Osteoblast (primary cell): Measurements from ENCODE around the gene ADAM22. TPM values are rescaled to one million over a fixed set of nuclear protein-coding genes. Genes with fewer than 3 reads are reported as not detected.

ENCODE experiments used
- DNase-seq: peaks from one replicate; pipeline ENCODE4 v3.0.0; 2011; ENCODE audit warnings: low spot score, mixed read lengths; ENCODE audit not compliant: insufficient read length; ENCODE audit errors: missing footprints
- H2AFZ ChIP-seq: 2 replicates; pipeline ENCODE4 v1.6.0; 2011; ENCODE audit warnings: mild to moderate bottlenecking, low read length
- H3K27ac ChIP-seq: 2 replicates; pipeline ENCODE4 v1.5.1; 2011; ENCODE audit warnings: mild to moderate bottlenecking, low read depth, low read length, moderate library complexity
- H3K27me3 ChIP-seq: 2 replicates; pipeline ENCODE4 v1.6.0; 2012; ENCODE audit warnings: mild to moderate bottlenecking, control low read depth, inconsistent platforms, low read length, moderate library complexity; ENCODE audit not compliant: insufficient read depth
- H3K36me3 ChIP-seq: 2 replicates; pipeline ENCODE4 v1.5.1; 2011; ENCODE audit warnings: mild to moderate bottlenecking, low read length, control low read depth, moderate library complexity; ENCODE audit not compliant: insufficient read depth
- H3K4me1 ChIP-seq: 2 replicates; pipeline ENCODE4 v1.5.1; 2011; ENCODE audit warnings: mild to moderate bottlenecking, low read length, control low read depth, moderate library complexity; ENCODE audit not compliant: insufficient read depth
- H3K4me2 ChIP-seq: 2 replicates; pipeline ENCODE4 v1.6.0; 2011; ENCODE audit warnings: mild to moderate bottlenecking, low read length; ENCODE audit not compliant: insufficient read depth
- H3K4me3 ChIP-seq: fragments of 200-600 bp; sonication (generic); 3 replicates; pipeline ENCODE4 v1.5.1; 2012; ENCODE audit warnings: mild to moderate bottlenecking, low read length, inconsistent platforms; ENCODE audit not compliant: insufficient read depth
- H3K79me2 ChIP-seq: 2 replicates; pipeline ENCODE4 v1.6.0; 2012; ENCODE audit warnings: mild to moderate bottlenecking, low read length, control low read depth, inconsistent platforms; ENCODE audit not compliant: insufficient read depth
- H3K9me3 ChIP-seq: 2 replicates; pipeline ENCODE4 v1.5.1; 2011; ENCODE audit warnings: low read depth, low read length, control low read depth
- H4K20me1 ChIP-seq: 2 replicates; pipeline ENCODE4 v1.6.0; 2012; ENCODE audit warnings: mild to moderate bottlenecking, low read length, control low read depth; ENCODE audit not compliant: insufficient read depth
- total RNA-seq: library from RNA; depleted of rRNA; stranded (reverse); fragments of >200 nt; gene quantifications from 2 replicates; pipeline ENCODE4 v1.2.3, GENCODE V29; 2012
- TF ChIP-seq, protein P1 (sequence below): IDR thresholded peaks from 2 replicates; pipeline ENCODE4 v1.5.1; 2011; ENCODE audit warnings: mild to moderate bottlenecking, low read depth, low read length, moderate library complexity; ENCODE audit errors: extremely low read depth

Gene ADAM22
- total RNA-seq, 1 donor, result 0.36 TPM

DNA sequence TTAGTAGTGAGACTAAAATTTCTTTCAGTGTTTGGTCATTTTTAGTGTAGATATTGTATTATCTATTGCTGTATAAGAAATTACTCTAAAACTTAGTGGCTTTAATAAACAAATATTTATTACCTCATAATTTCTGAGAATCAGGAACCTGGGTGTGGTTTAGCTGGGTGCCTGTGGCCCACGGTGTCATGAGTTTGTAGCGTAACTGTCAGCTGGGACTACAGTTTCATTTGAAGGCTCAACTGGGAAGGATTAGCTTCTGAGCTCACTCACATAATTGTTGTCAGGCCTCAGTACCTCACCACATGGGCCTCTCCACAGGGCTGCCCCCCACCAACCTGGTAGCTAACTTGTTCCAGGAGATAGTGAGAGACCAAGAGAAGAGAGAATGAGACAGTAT lies 187.3 kb downstream of the ADAM22 start:
- Histone ChIP-seq H3K36me3 (no peaks in the 10 kb centered on the region), H2AFZ (no peak overlapping the region), H3K27me3 (no peaks in the 10 kb centered on the region), H3K4me2 (no peak overlapping the region), H3K4me3 (no peak overlapping the region), H4K20me1 (no peaks in the 10 kb centered on the region), H3K9me3 (no peaks in the 10 kb centered on the region), H3K27ac (no peak overlapping the region), H3K4me1 (no peaks in the 10 kb centered on the region), H3K79me2 (no peaks in the 10 kb centered on the region)
- no peak for DNase-seq
- TF ChIP-seq, protein P1, sequence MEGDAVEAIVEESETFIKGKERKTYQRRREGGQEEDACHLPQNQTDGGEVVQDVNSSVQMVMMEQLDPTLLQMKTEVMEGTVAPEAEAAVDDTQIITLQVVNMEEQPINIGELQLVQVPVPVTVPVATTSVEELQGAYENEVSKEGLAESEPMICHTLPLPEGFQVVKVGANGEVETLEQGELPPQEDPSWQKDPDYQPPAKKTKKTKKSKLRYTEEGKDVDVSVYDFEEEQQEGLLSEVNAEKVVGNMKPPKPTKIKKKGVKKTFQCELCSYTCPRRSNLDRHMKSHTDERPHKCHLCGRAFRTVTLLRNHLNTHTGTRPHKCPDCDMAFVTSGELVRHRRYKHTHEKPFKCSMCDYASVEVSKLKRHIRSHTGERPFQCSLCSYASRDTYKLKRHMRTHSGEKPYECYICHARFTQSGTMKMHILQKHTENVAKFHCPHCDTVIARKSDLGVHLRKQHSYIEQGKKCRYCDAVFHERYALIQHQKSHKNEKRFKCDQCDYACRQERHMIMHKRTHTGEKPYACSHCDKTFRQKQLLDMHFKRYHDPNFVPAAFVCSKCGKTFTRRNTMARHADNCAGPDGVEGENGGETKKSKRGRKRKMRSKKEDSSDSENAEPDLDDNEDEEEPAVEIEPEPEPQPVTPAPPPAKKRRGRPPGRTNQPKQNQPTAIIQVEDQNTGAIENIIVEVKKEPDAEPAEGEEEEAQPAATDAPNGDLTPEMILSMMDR, result no peak

DNA sequence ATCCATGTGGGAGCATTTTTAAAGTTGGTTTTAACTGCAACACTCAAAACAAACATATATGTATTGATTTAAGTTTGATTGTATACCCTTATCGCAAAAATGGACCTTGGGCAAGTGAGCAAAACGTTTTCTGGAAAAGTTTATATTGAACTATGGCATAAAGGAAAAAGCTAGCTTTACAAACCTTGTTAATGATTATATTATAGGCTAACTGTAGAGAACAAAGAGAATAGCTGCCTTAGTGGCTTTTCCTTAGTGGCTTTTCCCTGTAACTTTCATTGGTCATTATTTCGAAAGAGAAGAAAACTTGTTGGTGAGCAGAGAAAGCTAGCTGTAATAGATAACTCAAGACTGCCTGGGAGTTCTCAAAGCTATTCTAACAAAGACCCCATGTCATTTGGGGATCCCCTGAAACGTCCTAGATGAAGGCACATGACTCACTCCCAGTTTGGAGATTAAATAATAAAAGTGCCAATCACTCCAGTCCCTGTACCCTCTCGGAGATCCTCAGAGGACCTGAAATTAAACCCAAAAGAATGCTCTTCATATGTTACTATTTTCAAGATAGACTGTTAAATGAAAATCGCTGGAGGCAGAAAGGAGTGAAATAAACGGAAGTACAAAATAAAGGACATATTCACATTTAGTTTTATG lies 193.7 kb downstream of the ADAM22 start:
- DNase-seq, result no peak
- TF ChIP-seq, protein P1, result no peak
- H3K36me3 ChIP-seq, result no peaks in the 10 kb centered on the region
- H3K27me3 ChIP-seq, result no peaks in the 10 kb centered on the region
- H3K79me2 ChIP-seq, result no peaks in the 10 kb centered on the region
- H3K9me3 ChIP-seq, result no peaks in the 10 kb centered on the region
- H4K20me1 ChIP-seq, result no peaks in the 10 kb centered on the region
- no peak overlapping the region for H3K27ac ChIP-seq
- H3K4me3 ChIP-seq, result no peak overlapping the region
- H3K4me1 ChIP-seq, result no peaks in the 10 kb centered on the region
- H2AFZ ChIP-seq, result no peak overlapping the region
- H3K4me2 ChIP-seq, result no peak overlapping the region

DNA sequence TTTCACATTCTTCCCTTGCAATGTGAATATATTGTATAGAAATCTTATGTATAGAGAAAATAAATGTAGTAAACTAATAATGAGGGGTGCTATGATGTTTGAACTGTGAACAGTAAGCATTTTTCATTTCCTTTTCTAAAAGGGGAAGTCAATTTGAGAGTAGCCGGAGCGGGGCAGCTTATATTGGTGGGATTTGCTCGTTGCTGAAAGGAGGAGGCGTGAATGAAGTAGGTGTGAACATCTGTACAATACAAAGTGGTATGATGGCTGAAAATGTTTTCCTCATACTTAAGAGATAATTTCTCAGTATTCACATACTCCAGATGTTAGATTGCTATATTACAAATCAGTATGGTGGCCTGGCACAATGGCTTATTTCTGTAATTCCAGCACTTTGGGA lies 198.7 kb downstream of the ADAM22 start:
- Histone ChIP-seq H3K4me1 (no peaks in the 10 kb centered on the region), H3K27ac (no peak overlapping the region), H3K79me2 (no peaks in the 10 kb centered on the region), H3K27me3 (no peaks in the 10 kb centered on the region), H3K9me3 (no peaks in the 10 kb centered on the region), H3K36me3 (no peaks in the 10 kb centered on the region), H3K4me3 (no peak overlapping the region), H4K20me1 (no peaks in the 10 kb centered on the region), H3K4me2 (no peak overlapping the region), H2AFZ (no peak overlapping the region)
- DNase-seq, result no peak
- TF ChIP-seq, protein P1, result no peak

DNA sequence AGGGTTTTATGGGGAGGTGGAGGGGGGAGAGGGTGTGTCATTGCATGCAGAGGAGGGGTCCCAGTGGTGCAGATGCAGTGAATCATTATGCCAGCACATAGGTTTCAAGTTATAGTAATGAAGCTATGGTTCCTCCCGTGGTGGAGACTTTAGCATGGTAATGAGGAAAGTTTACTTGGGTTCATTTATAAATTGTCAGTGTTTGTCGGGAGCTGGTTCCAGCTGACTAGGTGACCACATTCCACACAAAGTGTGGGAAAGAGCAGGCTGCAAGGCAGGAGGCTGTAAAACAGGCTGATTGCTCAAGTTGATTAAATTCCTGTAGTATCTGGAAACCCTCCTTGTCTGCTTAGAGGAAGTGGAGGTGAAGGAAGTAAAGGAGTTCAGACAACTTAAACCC lies 206.9 kb downstream of the ADAM22 start:
- no peaks in the 10 kb centered on the region for H3K4me1 ChIP-seq
- H3K27ac ChIP-seq, result no peak overlapping the region
- no peak overlapping the region for H3K4me2 ChIP-seq
- H3K79me2 ChIP-seq, result no peaks in the 10 kb centered on the region
- H3K4me3 ChIP-seq, result no peak overlapping the region
- H3K36me3 ChIP-seq, result no peaks in the 10 kb centered on the region
- H4K20me1 ChIP-seq, result no peaks in the 10 kb centered on the region
- no peaks in the 10 kb centered on the region for H3K9me3 ChIP-seq
- no peak overlapping the region for H2AFZ ChIP-seq
- TF ChIP-seq, protein P1, result no peak
- no peaks in the 10 kb centered on the region for H3K27me3 ChIP-seq
- no peak for DNase-seq
